NT2/D1 (cell line): ENCODE measurements around the gene RHBDD1.

Source experiments
- SUZ12 ChIP-seq: IDR thresholded peaks from 2 replicates; pipeline ENCODE4 v1.6.1; 2011; ENCODE audit not compliant: insufficient read length, insufficient read depth; ENCODE audit errors: extremely low read depth
- YY1 ChIP-seq: IDR thresholded peaks from 2 replicates; pipeline ENCODE4 v1.6.1; 2011; ENCODE audit not compliant: insufficient read length, insufficient read depth

- TF ChIP-seq YY1 (no peak), SUZ12 (no peak)
These were observed 39.8 kb downstream of the RHBDD1 start for GRCh38 chr2:226875438-226876225.
